DMS79 (cell line): ENCODE measurements around the gene TEX51.

Source experiments
- DNase-seq: peaks from one replicate; lab custom pipeline; 2025; lab: John Stamatoyannopoulos, UW

The TEX51 gene

DNA sequence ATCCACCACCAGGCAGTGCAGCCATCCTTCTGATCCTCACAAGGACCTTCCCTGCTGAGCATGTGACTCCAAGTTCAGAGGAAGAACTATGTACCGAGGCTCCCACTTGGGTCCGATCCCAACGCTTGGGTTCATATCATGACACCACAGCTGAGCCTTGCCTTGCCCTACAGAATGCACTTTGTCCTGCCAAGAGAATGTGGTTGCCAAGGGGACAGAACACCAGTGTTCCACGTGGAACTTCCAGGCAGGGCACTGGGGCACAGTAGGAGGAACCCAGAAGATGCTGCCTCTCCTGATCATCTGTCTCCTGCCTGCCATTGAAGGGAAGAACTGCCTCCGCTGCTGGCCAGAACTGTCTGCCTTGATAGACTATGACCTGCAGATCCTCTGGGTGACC is at the start of gene TEX51:
Gene TEX51 (plus strand): TSS at position 255 of the 400 bp plus-strand sequence. CDS start 29 bp downstream, at position 284.
- DNase-seq: no peak

GRCh38 chr2:126849054-126849453 is 49.6 kb upstream of the TEX51 start:
- DNase-seq: no peak

DNA sequence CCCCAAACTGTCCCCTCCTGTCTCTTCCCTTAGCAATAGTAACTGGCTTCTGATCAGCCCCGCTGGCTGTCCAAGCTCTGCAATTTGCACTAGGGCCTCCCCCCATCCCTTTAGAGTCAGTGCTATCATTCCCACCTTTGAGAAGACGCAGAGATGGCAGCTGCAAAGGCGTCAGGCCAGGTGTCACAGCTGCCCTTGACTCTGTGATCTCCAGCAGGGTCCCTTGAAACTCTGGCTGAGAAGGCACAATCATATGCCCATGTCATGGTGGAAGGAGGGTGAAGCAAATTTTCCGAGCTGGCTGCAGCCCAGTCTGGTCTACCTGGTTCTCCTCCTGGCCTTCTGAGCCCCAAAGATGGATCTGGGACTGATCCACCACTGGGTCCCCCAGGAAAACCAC is 49.2 kb upstream of the TEX51 start:
- DNase-seq: no peak

- DNase-seq: no peak
These were observed 48.6 kb upstream of the TEX51 start for GRCh38 chr2:126849991-126850535.

GRCh38 chr2:126850940-126851339 is 47.8 kb upstream of the TEX51 start:
- no peak for DNase-seq

DNA sequence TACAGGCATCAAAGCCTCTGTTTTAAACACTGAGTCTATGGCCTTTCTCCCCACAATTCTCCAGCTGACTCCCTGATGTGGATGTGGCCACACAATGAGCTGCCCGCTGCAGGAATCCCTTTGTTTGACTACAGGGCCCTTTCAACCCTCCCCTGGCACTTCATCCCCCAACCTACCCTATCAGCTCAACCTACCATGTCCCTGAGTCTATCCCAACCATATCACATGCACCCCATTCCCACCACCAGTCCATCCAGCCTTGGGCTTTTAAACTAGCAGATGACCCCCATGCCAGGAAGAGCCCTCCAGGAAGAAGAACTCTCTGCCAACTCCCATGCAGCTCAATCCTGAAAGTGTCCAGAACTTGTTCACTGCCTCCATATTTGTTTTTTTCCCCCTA is 46.9 kb upstream of the TEX51 start:
- DNase-seq: no peak

DNA sequence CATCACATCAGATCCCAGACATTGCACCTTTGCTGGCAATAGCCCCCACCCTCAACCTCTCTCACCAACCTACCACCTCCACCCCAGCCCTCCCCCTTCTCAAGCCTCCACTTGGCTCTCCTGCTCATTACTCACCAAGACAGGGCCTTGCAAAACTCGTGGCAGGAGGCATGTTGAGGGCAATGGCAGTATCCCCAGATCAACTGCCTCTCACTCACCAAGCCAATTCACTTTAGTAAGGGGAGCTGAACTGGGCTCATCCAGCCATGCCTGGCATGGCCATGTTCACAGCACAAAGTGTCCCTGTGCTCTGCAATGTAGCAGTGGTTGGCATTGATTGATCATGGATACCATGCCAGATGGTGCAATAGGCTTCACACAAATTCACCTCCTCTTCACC is 46.3 kb upstream of the TEX51 start:
- no peak for DNase-seq

GRCh38 chr2:126855606-126856005 is 43.1 kb upstream of the TEX51 start:
- no peak for DNase-seq

GRCh38 chr2:126856403-126856802 is 42.3 kb upstream of the TEX51 start:
- no peak for DNase-seq

GRCh38 chr2:126857502-126857901 is 41.2 kb upstream of the TEX51 start:
- DNase-seq: no peak

GRCh38 chr2:126858013-126858412 is 40.7 kb upstream of the TEX51 start:
- no peak for DNase-seq

DNA sequence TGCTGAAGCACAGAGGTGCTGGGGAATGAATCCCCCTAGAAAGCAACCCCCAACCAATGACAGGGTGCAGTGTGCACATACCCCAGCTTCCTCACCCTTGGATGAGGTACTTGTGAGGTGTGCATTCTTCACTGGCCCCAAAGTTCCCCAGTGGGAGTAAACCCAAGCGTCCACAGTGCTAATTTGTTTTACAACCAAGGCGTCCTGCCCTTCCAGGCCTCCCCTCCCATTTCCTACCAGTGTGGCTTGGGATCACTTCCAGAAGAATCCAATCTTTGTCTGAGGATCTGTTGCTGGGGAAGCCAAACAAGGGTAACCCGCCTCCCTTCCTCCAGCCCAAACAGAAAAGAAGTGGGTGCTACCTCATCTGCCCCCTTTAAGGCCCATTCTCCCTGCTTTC is 40.3 kb upstream of the TEX51 start:
- no peak for DNase-seq

DNA sequence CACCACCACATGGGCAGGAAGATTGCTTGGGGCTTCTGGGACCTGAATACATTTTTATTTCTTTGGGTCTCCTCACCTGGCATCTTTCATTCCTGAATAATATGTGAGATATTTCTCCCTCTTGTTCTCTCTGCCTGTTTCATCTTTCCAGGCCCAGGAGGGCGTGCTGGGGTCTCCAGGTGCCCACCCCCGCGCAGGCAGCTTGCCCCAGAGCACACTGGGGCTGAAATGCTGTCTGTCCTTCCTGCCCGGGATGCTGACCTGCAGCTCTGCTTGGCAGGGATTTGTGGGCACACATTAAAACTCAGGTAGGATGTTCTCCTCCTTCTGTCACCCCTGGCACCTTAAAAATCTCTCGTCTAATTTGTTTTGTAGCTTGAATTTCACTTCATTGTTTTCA is 39.7 kb upstream of the TEX51 start:
- DNase-seq: no peak

DNA sequence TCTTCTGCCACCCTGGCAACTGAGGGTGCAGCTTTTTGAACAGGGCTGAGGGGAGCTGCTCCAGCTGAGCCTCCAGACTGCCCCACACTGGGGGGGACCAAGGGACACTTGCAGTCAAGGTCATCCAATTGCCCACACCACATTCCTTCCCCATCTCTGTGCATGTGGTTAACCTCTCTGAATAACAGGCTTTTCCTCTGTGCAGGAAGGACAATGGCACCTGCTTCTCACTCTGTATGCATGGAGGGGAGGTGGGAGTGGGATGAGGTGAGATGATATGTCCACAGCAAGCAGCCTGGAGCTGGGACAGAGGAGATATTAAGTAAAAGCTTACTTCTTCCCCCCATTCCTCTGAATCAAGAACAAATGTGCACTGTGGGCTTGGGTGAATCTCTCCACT is 39.1 kb upstream of the TEX51 start:
- no peak for DNase-seq

DNA sequence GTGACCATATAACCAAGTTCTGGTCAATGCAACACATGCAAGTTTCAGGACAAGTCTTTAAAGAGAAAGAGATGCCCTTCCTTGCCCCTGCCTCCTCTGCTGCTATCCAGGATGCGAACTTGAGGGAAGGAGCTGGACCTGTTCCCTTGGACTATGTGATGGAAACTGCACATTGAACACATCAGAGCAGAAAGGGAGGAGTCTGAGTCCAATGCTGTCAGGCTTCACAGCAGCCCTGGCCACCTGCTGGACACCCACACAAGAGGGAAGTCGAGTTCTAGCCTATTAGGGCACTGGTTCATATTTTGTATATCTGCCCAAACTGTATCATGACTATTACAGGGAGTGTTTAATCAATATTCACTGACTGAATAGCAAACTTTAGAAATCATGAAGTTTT is 38.3 kb upstream of the TEX51 start:
- DNase-seq: no peak

- no peak for DNase-seq
These were observed 36.0 kb upstream of the TEX51 start for GRCh38 chr2:126862730-126863129.

- DNase-seq: no peak
These were observed 35.2 kb upstream of the TEX51 start for GRCh38 chr2:126863336-126864015.

DNA sequence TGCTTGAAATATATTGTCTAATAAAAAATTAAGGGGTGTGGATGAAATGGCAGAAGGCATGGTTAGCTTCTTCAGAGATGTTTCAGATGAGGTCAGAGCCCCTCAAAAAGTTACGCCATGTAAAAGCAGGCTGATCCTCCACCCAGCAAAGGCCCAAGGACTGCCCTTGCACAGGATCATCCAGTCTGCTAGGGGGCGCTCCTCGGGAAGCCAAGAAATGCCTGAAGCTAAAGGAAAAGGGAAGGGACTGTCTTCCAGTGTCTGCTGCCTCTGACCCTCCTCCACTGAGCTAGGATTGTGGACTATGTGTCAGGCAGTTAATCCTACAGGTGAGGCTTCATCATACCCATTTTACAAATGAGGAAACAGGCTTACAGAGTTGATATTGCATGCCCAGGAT is 33.8 kb upstream of the TEX51 start:
- no peak for DNase-seq

- DNase-seq: no peak
These were observed 32.2 kb upstream of the TEX51 start for GRCh38 chr2:126866451-126866850.

DNA sequence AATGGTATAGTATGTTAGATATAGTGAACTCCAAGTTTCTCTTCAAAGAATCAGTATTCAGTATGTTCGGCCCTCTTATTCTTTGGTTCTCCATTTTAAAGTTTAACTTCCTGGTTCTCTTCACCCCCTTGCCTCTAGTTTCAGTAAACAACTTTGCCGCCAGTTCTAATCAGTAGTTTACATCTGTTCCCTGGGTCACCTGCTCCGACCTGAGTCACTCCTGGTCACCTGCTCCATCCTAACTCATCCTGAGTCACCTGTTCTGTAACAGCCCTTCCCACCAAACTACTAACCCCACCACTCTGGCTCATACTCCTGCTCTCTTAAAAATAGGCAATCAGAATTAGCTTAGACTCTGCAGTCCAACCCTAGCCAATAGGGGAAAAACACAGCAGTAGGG is 23.7 kb upstream of the TEX51 start:
- DNase-seq: no peak

- no peak for DNase-seq
These were observed 22.1 kb upstream of the TEX51 start for GRCh38 chr2:126876631-126877030.

- no peak for DNase-seq
These were observed 21.6 kb upstream of the TEX51 start for GRCh38 chr2:126877041-126877440.

DNA sequence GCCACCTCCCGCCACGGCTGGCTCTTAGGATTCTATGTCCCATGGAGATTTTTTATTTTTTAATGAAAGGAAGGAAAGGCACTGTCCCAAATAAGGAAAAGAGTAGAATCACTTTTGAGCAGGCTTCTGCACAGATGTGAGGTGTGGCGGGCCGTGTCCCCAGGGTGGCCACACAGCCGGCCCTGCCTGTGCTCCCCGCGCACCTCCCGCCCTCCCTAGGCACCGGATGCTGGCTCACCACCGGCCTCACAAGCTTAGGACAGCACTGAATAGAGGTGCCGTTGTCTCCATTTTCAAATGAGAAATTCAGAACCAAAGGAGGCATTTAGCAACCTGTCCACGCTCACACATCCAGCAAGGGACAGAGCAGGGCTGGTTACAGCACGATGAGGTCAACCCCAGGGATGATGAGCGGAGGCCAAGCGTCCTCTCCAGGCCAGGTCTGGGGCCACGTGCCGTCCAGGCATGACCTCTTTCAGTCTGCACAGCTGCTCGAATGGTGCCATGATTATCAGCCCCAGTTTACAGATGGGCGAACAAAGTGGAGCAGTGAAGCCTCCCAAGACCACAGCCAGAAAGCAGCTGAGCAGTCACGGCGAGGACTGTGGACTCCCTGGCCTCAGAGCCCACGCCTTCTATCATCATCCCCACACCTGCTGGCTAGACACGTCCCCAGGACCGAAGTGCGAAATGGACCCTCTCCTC is 20.7 kb upstream of the TEX51 start:
- DNase-seq: no peak

GRCh38 chr2:126878601-126879000 is 20.1 kb upstream of the TEX51 start:
- no peak for DNase-seq
